ENCODE results near the gene CDC42BPB. TPM values are rescaled to one million over a fixed set of nuclear protein-coding genes. Genes with fewer than 3 reads are reported as not detected.

The CDC42BPB gene
- total RNA-seq, 3 donors from 2014 or later (not counting 1 experiment from before 2014, with no cell fraction given) = 0.86 to 2.3 (median 2.0) TPM

GRCh38 chr14:103016594-103016993, 40.8 kb downstream of the CDC42BPB start:
- no peak overlapping the region for H3K27ac Mint-ChIP-seq
- Histone ChIP-seq H3K9me3 (ENCODE audit: control insufficient read depth, insufficient read depth, low read length) (no peaks in the 10 kb centered on the region), H3K27me3 (ENCODE audit: control insufficient read depth, insufficient read depth, low read length) (no peaks in the 10 kb centered on the region), H3K27ac (ENCODE audit: low read length) (no peak overlapping the region), H3K4me3 (ENCODE audit: low read length) (no peak overlapping the region), H3K4me1 (ENCODE audit: control insufficient read depth, insufficient read depth, low read length) (peaks cover 14% of the 10 kb centered on the region), H3K36me3 (ENCODE audit: control insufficient read depth, insufficient read depth, low read length) (no peaks in the 10 kb centered on the region)
- ATAC-seq (no peak), DNase-seq (no peak)
- WGBS (ENCODE audit: insufficient coverage) = 89% methylated on average over 6 of the region's 6 CpGs
- no peaks in the 10 kb centered on the region for H3K9me3 Mint-ChIP-seq
- no peak overlapping the region for H3K4me3 Mint-ChIP-seq
- no peaks in the 10 kb centered on the region for H3K36me3 Mint-ChIP-seq
- H3K4me1 Mint-ChIP-seq = peaks cover 0 to 7% of the 10 kb centered on the region in 2 donors
- H3K27me3 Mint-ChIP-seq (ENCODE audit: low read depth in 2 of 2) = peaks cover 13 to 15% of the 10 kb centered on the region in 2 donors
- TF ChIP-seq CTCF (IDR thresholded peaks at IDR 0.05) = no peak
- intact Hi-C loops (cut with micrococcal nuclease) = no loop called here

- Histone ChIP-seq H3K36me3 (ENCODE audit: control insufficient read depth, insufficient read depth, low read length) (no peaks in the 10 kb centered on the region), H3K4me1 (ENCODE audit: control insufficient read depth, insufficient read depth, low read length) (peaks cover 11% of the 10 kb centered on the region), H3K27ac (ENCODE audit: low read length) (no peak overlapping the region), H3K4me3 (ENCODE audit: low read length) (no peak overlapping the region), H3K27me3 (ENCODE audit: control insufficient read depth, insufficient read depth, low read length) (no peaks in the 10 kb centered on the region), H3K9me3 (ENCODE audit: control insufficient read depth, insufficient read depth, low read length) (no peaks in the 10 kb centered on the region)
- H3K36me3 Mint-ChIP-seq = no peaks in the 10 kb centered on the region
- H3K4me1 Mint-ChIP-seq = peaks cover 0 to 7% of the 10 kb centered on the region in 2 donors
- intact Hi-C loops (cut with micrococcal nuclease) = no loop called here
- no peak overlapping the region for H3K27ac Mint-ChIP-seq
- TF ChIP-seq CTCF (IDR thresholded peaks at IDR 0.05) = no peak
- no peak for DNase-seq
- no peaks in the 10 kb centered on the region for H3K9me3 Mint-ChIP-seq
- 83% methylated on average over 9 of the region's 9 CpGs for WGBS (ENCODE audit: insufficient coverage)
- H3K4me3 Mint-ChIP-seq = no peak overlapping the region
- no peak for ATAC-seq
- H3K27me3 Mint-ChIP-seq (ENCODE audit: low read depth in 2 of 2) = peaks cover 10 to 13% of the 10 kb centered on the region in 2 donors
These were observed 41.3 kb downstream of the CDC42BPB start for GRCh38 chr14:103016071-103016470.

- no peak overlapping the region for H3K27ac ChIP-seq (ENCODE audit: low read length)
- DNase-seq (no peak), ATAC-seq (no peak)
- Mint-ChIP-seq H3K4me3 (no peak overlapping the region), H3K4me1 (peaks cover 0 to 7% of the 10 kb centered on the region in 2 donors), H3K27ac (no peak overlapping the region), H3K36me3 (no peaks in the 10 kb centered on the region), H3K9me3 (no peaks in the 10 kb centered on the region), H3K27me3 (ENCODE audit: low read depth in 2 of 2) (peaks cover 10 to 13% of the 10 kb centered on the region in 2 donors)
- H3K9me3 ChIP-seq (ENCODE audit: control insufficient read depth, insufficient read depth, low read length) = no peaks in the 10 kb centered on the region
- H3K27me3 ChIP-seq (ENCODE audit: control insufficient read depth, insufficient read depth, low read length) = no peaks in the 10 kb centered on the region
- no peaks in the 10 kb centered on the region for H3K36me3 ChIP-seq (ENCODE audit: control insufficient read depth, insufficient read depth, low read length)
- peaks cover 5% of the 10 kb centered on the region for H3K4me1 ChIP-seq (ENCODE audit: control insufficient read depth, insufficient read depth, low read length)
- intact Hi-C loops (cut with micrococcal nuclease) = no loop called here
- WGBS (ENCODE audit: insufficient coverage) = 84% methylated on average over 5 of the region's 5 CpGs
- no peak for TF ChIP-seq CTCF (IDR thresholded peaks at IDR 0.05)
- no peak overlapping the region for H3K4me3 ChIP-seq (ENCODE audit: low read length)
These were observed 41.9 kb downstream of the CDC42BPB start for GRCh38 chr14:103015426-103015825.
